Nephron (organoid): ENCODE data around the gene USP27X.

ENCODE experiments used
- H3K27ac Mint-ChIP-seq, 3 experiments: 2 replicates each; pipeline ENCODE4 v1.8.0; 2020; ENCODE audit warnings: mixed read lengths in 3 of 3, mild to moderate bottlenecking in 2 of 3, moderate library complexity in 1 of 3
- H3K27me3 Mint-ChIP-seq: 2 replicates; pipeline ENCODE4 v1.8.0; 2021; ENCODE audit warnings: low read depth, mild to moderate bottlenecking, moderate library complexity, mixed read lengths
- H3K36me3 Mint-ChIP-seq: 2 replicates; pipeline ENCODE4 v1.8.0; 2020; ENCODE audit warnings: low read depth, mixed read lengths
- H3K4me1 Mint-ChIP-seq: 2 replicates; pipeline ENCODE4 v1.8.0; 2020; ENCODE audit warnings: mixed read lengths
- H3K4me3 Mint-ChIP-seq, 3 experiments: 2 replicates each; pipeline ENCODE4 v1.8.0; 2020; ENCODE audit warnings: mild to moderate bottlenecking in 3 of 3, mixed read lengths in 3 of 3, moderate library complexity in 2 of 3
- H3K9me3 Mint-ChIP-seq: 2 replicates; pipeline ENCODE4 v1.8.0; 2020; ENCODE audit warnings: mixed read lengths
- TF ChIP-seq, protein P1 (sequence below), 3 experiments: fragments of 200-600 bp; sonication (generic); IDR thresholded peaks; one replicate each; pipeline ENCODE4 v1.5.0; 2021; ENCODE audit warnings: antibody characterized with exemption in 3 of 3; ENCODE audit not compliant: unreplicated experiment in 3 of 3

The USP27X gene

DNA sequence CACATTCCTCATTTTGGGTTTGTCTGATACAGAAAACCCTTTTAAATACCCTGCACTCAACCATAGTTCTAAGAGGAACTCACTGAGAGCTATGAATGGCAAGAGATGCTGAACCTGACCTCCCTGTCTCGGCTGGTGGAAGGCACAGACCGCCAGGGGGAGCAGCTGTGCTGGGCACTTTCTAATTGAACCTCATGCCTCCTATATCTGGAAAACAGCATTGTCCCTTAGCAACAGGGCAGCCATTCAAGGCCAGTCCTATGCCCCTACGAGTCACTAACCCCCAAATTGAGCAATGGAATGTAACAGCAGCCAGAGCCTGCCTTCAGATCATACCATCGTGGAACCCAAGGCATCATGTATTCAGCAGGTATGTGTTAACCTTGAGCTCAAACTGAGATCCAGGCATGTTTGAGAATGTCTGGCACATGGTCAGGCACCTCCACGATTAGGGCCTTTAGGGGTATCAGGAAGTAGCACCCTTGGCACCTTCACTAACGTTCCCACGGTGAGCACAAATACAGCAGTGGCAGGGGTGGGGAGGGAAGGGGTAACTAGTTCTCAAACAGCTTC, 5.1 kb downstream of the USP27X start:
- TF ChIP-seq, protein P1, sequence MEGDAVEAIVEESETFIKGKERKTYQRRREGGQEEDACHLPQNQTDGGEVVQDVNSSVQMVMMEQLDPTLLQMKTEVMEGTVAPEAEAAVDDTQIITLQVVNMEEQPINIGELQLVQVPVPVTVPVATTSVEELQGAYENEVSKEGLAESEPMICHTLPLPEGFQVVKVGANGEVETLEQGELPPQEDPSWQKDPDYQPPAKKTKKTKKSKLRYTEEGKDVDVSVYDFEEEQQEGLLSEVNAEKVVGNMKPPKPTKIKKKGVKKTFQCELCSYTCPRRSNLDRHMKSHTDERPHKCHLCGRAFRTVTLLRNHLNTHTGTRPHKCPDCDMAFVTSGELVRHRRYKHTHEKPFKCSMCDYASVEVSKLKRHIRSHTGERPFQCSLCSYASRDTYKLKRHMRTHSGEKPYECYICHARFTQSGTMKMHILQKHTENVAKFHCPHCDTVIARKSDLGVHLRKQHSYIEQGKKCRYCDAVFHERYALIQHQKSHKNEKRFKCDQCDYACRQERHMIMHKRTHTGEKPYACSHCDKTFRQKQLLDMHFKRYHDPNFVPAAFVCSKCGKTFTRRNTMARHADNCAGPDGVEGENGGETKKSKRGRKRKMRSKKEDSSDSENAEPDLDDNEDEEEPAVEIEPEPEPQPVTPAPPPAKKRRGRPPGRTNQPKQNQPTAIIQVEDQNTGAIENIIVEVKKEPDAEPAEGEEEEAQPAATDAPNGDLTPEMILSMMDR (IDR thresholded peaks at IDR 0.05; ENCODE audit: unreplicated experiment in 3 of 3), result peak; percentile 50 to 56 (median 54)
- Mint-ChIP-seq H3K27me3 (no peaks in the 10 kb centered on the region), H3K9me3 (peaks cover 6% of the 10 kb centered on the region), H3K4me3 (peak overlapping the region; percentile 17 to 57 (median 38)), H3K27ac (peak overlapping the region in 1 of 3 experiments; percentile 52), H3K36me3 (peaks cover 35% of the 10 kb centered on the region), H3K4me1 (peaks cover 9% of the 10 kb centered on the region)

DNA sequence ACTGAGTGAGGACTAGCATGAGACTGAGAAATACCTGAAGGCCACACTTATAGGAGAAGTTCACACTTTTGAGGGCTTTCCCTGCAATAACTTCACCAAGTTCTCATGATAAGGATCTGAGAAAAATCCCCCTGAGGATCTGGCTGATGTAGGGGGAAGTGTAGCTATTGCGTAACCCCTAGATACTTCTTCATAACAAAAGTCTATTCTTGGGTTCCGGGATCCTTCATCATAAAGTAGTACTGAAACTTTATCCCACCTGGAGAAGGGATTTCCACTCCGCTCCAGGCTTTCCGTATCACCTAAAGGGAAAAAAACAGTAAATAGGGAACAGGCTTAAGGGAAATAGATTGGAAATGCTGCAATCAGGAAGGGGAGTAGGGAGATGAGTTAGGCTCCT, 13.3 kb downstream of the USP27X start:
- Mint-ChIP-seq H3K27me3 (no peaks in the 10 kb centered on the region), H3K4me1 (no peaks in the 10 kb centered on the region), H3K36me3 (no peaks in the 10 kb centered on the region), H3K9me3 (peaks cover 17% of the 10 kb centered on the region), H3K27ac (no peak overlapping the region), H3K4me3 (no peak overlapping the region)
- TF ChIP-seq, protein P1 (IDR thresholded peaks at IDR 0.05; ENCODE audit: unreplicated experiment in 3 of 3), result no peak

DNA sequence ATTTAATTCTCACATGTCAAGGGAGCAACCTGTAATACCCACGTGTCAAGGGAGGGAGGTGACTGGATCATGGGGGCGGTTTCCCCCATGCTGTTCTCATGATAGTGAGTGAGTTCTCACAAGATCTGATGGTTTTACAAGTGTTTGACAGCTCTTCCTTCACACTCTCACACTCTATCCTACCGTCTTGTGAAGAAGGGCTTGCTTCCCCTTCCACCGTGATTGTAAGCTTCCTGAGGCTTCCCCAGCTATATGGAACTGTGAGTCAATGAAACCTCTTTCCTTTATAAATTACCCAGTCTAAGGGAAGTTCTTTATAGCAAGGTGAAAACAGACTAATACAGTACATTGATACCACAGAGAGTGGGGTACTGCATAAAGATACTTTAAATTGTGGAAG, 17.7 kb downstream of the USP27X start:
- no peaks in the 10 kb centered on the region for H3K36me3 Mint-ChIP-seq
- no peak overlapping the region for H3K4me3 Mint-ChIP-seq
- H3K4me1 Mint-ChIP-seq, result peaks cover 5% of the 10 kb centered on the region
- peaks cover 5% of the 10 kb centered on the region for H3K27me3 Mint-ChIP-seq
- peaks cover 21% of the 10 kb centered on the region for H3K9me3 Mint-ChIP-seq
- TF ChIP-seq, protein P1 (IDR thresholded peaks at IDR 0.05; ENCODE audit: unreplicated experiment in 3 of 3), result no peak
- no peak overlapping the region for H3K27ac Mint-ChIP-seq

DNA sequence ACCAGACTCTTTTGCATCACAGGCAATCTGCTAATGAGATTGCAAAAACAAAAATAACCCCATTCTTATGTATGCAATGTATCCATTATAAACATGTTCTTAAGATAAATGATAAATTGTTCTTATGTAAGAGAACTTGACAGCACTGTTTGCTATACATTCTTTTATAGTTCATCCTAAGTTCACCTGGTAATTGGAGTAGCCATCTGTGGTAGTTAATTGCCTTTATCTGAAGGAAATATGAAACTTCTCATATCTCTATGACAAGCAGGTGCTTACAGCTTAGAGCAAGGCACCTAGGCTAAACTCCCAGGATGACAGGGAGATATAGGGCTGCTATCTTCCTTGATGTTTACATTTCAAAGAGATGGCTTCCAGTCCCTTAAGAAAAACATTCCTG, 21.8 kb downstream of the USP27X start:
- no peaks in the 10 kb centered on the region for H3K36me3 Mint-ChIP-seq
- TF ChIP-seq, protein P1 (IDR thresholded peaks at IDR 0.05; ENCODE audit: unreplicated experiment in 3 of 3), result no peak
- H3K4me3 Mint-ChIP-seq, result no peak overlapping the region
- H3K4me1 Mint-ChIP-seq, result peaks cover 5% of the 10 kb centered on the region
- peaks cover 5% of the 10 kb centered on the region for H3K27me3 Mint-ChIP-seq
- H3K9me3 Mint-ChIP-seq, result peaks cover 22% of the 10 kb centered on the region
- H3K27ac Mint-ChIP-seq, result peak overlapping the region; percentile 49 to 85 (median 65)

DNA sequence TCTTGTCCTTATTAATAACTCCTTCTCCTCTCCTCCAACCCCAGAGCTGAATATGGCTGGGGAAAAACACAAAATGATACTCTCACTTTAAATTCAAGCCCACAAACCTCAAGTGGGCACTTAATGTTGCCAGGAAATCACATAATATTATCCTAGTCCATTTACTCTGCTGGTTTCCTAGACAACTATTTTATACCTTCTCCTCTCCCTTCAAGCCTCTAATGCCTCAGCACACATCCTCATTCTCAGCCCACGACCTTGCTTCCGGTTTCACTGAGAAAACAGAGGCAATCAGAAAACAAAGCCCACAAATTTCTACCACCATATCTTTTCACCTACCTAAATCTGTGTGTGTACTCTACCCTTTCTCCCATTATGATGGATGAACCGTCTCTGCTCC, 31.1 kb downstream of the USP27X start:
- H3K36me3 Mint-ChIP-seq, result no peaks in the 10 kb centered on the region
- peaks cover 4% of the 10 kb centered on the region for H3K9me3 Mint-ChIP-seq
- TF ChIP-seq, protein P1 (IDR thresholded peaks at IDR 0.05; ENCODE audit: unreplicated experiment in 3 of 3), result no peak
- no peaks in the 10 kb centered on the region for H3K4me1 Mint-ChIP-seq
- H3K27ac Mint-ChIP-seq, result peak overlapping the region in 1 of 3 experiments; percentile 11
- no peaks in the 10 kb centered on the region for H3K27me3 Mint-ChIP-seq
- no peak overlapping the region for H3K4me3 Mint-ChIP-seq

DNA sequence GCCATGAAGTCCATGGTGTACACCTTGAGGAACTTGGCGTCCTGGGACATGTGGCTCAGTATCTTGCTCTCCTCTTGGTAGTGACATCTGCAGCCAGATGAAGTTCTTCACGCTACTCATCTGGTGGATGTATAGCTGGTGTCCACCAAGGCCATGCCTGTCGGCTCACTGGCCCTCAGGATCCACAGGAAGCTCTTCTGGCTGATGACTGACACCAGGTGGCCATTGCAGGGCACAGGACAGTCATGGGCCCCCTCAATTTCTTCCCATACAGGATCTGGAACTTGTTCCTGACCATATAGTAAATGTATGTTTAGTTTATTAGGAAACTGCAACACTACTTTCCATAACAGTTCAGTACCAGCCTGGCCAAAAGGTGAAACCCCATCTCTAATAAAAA, 32.8 kb downstream of the USP27X start:
- H3K9me3 Mint-ChIP-seq, result no peaks in the 10 kb centered on the region
- H3K4me1 Mint-ChIP-seq, result no peaks in the 10 kb centered on the region
- no peak overlapping the region for H3K4me3 Mint-ChIP-seq
- no peaks in the 10 kb centered on the region for H3K36me3 Mint-ChIP-seq
- H3K27ac Mint-ChIP-seq, result no peak overlapping the region
- H3K27me3 Mint-ChIP-seq, result no peaks in the 10 kb centered on the region
- TF ChIP-seq, protein P1 (IDR thresholded peaks at IDR 0.05; ENCODE audit: unreplicated experiment in 3 of 3), result no peak
